Measurements from ENCODE around the gene PPP1R12C.

DNA sequence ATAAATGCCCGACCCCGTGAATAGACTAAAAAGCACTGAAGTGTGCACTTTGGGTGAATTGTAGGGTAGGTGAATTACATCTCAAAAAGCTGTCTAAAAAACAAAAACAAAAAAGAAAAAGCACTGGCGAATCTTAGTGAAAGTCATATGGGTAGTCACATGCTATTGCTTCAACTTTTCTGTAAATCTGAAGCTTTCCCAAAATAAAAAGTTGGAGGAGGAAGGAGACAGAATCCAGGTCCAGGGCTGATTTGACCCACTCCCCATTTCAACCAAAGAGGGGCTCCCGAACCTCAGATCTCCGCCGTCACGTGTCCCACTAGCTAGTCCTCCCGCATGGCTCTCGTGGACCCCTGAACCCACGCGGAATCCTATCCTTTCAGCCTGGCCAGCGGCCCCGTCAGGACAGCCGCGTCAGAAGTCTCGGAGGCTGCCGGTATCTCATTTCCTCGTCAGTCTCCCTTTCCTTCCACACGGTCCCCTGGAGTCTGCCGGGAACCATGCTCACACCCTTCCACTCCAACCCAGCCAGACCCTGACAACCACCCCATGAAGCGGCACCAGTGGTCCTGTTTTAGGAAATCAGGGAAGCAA is 6.1 kb downstream of the PPP1R12C start:
- TF ChIP-seq, protein P1, sequence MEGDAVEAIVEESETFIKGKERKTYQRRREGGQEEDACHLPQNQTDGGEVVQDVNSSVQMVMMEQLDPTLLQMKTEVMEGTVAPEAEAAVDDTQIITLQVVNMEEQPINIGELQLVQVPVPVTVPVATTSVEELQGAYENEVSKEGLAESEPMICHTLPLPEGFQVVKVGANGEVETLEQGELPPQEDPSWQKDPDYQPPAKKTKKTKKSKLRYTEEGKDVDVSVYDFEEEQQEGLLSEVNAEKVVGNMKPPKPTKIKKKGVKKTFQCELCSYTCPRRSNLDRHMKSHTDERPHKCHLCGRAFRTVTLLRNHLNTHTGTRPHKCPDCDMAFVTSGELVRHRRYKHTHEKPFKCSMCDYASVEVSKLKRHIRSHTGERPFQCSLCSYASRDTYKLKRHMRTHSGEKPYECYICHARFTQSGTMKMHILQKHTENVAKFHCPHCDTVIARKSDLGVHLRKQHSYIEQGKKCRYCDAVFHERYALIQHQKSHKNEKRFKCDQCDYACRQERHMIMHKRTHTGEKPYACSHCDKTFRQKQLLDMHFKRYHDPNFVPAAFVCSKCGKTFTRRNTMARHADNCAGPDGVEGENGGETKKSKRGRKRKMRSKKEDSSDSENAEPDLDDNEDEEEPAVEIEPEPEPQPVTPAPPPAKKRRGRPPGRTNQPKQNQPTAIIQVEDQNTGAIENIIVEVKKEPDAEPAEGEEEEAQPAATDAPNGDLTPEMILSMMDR (IDR thresholded peaks at IDR 0.05), result no peak
- no peak for TF ChIP-seq EZH2phosphoT487 (IDR thresholded peaks at IDR 0.05)

Measured in neural progenitor cell (in vitro differentiated cells).